Neural cell (in vitro differentiated cells): Measurements from ENCODE around the gene OXSR1. TPM values are rescaled to one million over a fixed set of nuclear protein-coding genes. Genes with fewer than 3 reads are reported as not detected.

ENCODE experiments used
- H2AFZ ChIP-seq: fragments of 200-600, 300-800 bp; sonication (generic), shearing (Covaris generic); 2 replicates; pipeline ENCODE4 v1.6.0; 2014; ENCODE audit warnings: low read depth, mild to moderate bottlenecking, antibody characterized with exemption, low read length, moderate library complexity
- H3F3A ChIP-seq: fragments of 200-600 bp; shearing (Covaris generic); 2 replicates; pipeline ENCODE4 v1.6.1; 2016; ENCODE audit warnings: mild to moderate bottlenecking, moderate library complexity, mixed read lengths, antibody characterized with exemption, low read length; ENCODE audit not compliant: insufficient read depth, poor library complexity, severe bottlenecking
- H3K27ac ChIP-seq: fragments of 200-600, 300-800 bp; sonication (generic), shearing (Covaris generic); 2 replicates; pipeline ENCODE4 v1.5.1; 2014; ENCODE audit warnings: mild to moderate bottlenecking, low read length, moderate library complexity
- H3K27me3 ChIP-seq: fragments of 300-800, 200-600 bp; sonication (generic), shearing (Covaris generic); 2 replicates; pipeline ENCODE4 v1.6.0; 2014; ENCODE audit warnings: mild to moderate bottlenecking, low read depth, low read length, moderate library complexity; ENCODE audit not compliant: insufficient read depth
- H3K36me3 ChIP-seq: fragments of 300-800, 200-600 bp; sonication (generic), shearing (Covaris generic); 2 replicates; pipeline ENCODE4 v1.5.1; 2014; ENCODE audit warnings: mild to moderate bottlenecking, antibody characterized with exemption, low read length, moderate library complexity; ENCODE audit not compliant: insufficient read depth
- H3K4me2 ChIP-seq: fragments of 300-800, 200-600 bp; sonication (generic), shearing (Covaris generic); 2 replicates; pipeline ENCODE4 v1.6.0; 2014; ENCODE audit warnings: mild to moderate bottlenecking, low read length
- H3K4me3 ChIP-seq: fragments of 300-800, 200-600 bp; sonication (generic), shearing (Covaris generic); 2 replicates; pipeline ENCODE4 v1.5.1; 2014; ENCODE audit warnings: mild to moderate bottlenecking, low read length, moderate library complexity
- H3K79me2 ChIP-seq: fragments of 200-600 bp; shearing (Covaris generic); replicated peaks from 2 replicates; pipeline ENCODE4 v1.6.0; 2014; ENCODE audit warnings: mild to moderate bottlenecking, low read length, moderate library complexity; ENCODE audit not compliant: insufficient read depth
- H3K9ac ChIP-seq: fragments of 300-800, 200-600 bp; sonication (generic), shearing (Covaris generic); 2 replicates; pipeline ENCODE4 v1.6.1; 2016; ENCODE audit warnings: mild to moderate bottlenecking, low read length, mixed read lengths
- H3K9me2 ChIP-seq: fragments of 200-600 bp; shearing (Covaris generic); 2 replicates; pipeline ENCODE4 v1.6.1; 2016; ENCODE audit warnings: mild to moderate bottlenecking, low read length, mixed read lengths; ENCODE audit not compliant: insufficient read depth
- H3K9me3 ChIP-seq: fragments of 200-600, 300-800 bp; sonication (generic), shearing (Covaris generic); 2 replicates; pipeline ENCODE4 v1.6.1; 2016; ENCODE audit warnings: mild to moderate bottlenecking, mixed run types, low read length, moderate library complexity, mixed read lengths
- H4K20me1 ChIP-seq: fragments of 200-600 bp; shearing (Covaris generic); 2 replicates; pipeline ENCODE4 v1.6.1; 2016; ENCODE audit warnings: mild to moderate bottlenecking, mixed run types; ENCODE audit not compliant: insufficient read depth
- EP300 ChIP-seq: fragments of 450-650 bp; conservative IDR thresholded peaks from 2 replicates; pipeline ENCODE4 v1.6.1; 2014; ENCODE audit warnings: antibody characterized with exemption, mild to moderate bottlenecking, moderate library complexity; ENCODE audit not compliant: poor library complexity, severe bottlenecking
- EZH2 ChIP-seq: fragments of 200-600, 300-800 bp; shearing (Covaris generic), sonication (generic); IDR thresholded peaks from 2 replicates; pipeline ENCODE4 v1.6.1; 2014; ENCODE audit warnings: antibody characterized with exemption, low read length, borderline replicate concordance, mild to moderate bottlenecking; ENCODE audit not compliant: insufficient read depth, poor library complexity, severe bottlenecking
- MXI1 ChIP-seq: fragments of 450-650 bp; conservative IDR thresholded peaks from 2 replicates; pipeline ENCODE4 v1.6.1; 2014; ENCODE audit warnings: antibody characterized with exemption, mild to moderate bottlenecking; ENCODE audit not compliant: poor library complexity, severe bottlenecking
- POLR2AphosphoS5 ChIP-seq: IDR thresholded peaks from 2 replicates; pipeline ENCODE4 v1.6.1; 2012
- RAD21 ChIP-seq: fragments of 450-650 bp; conservative IDR thresholded peaks from 2 replicates; pipeline ENCODE4 v1.6.1; 2014; ENCODE audit warnings: antibody characterized with exemption, mild to moderate bottlenecking, moderate library complexity
- SMC3 ChIP-seq: fragments of 450-650 bp; conservative IDR thresholded peaks from 2 replicates; pipeline ENCODE4 v1.6.1; 2014; ENCODE audit warnings: antibody characterized with exemption, mild to moderate bottlenecking, moderate library complexity; ENCODE audit not compliant: poor library complexity
- TAF1 ChIP-seq: IDR thresholded peaks from 2 replicates; pipeline ENCODE4 v1.6.1; 2012; ENCODE audit warnings: low read depth
- polyA plus RNA-seq: library from polyadenylated mRNA; depleted of rRNA; stranded (reverse); fragments of >200 nt; gene quantifications from 2 replicates; pipeline ENCODE4 v1.2.3, GENCODE V29; 2014
- TF ChIP-seq, protein P1 (sequence below): fragments of 450-650 bp; IDR thresholded peaks from 2 replicates; pipeline ENCODE4 v1.5.1; 2014; ENCODE audit warnings: antibody characterized with exemption, mild to moderate bottlenecking, moderate library complexity; ENCODE audit not compliant: poor library complexity, severe bottlenecking
- TF ChIP-seq, protein P2 (sequence below): IDR thresholded peaks from 2 replicates; pipeline ENCODE4 v1.6.1; 2012; ENCODE audit warnings: borderline replicate concordance

OXSR1 gene
- polyA plus RNA-seq, 1 donor from 2014 or later: 50.8 TPM

DNA sequence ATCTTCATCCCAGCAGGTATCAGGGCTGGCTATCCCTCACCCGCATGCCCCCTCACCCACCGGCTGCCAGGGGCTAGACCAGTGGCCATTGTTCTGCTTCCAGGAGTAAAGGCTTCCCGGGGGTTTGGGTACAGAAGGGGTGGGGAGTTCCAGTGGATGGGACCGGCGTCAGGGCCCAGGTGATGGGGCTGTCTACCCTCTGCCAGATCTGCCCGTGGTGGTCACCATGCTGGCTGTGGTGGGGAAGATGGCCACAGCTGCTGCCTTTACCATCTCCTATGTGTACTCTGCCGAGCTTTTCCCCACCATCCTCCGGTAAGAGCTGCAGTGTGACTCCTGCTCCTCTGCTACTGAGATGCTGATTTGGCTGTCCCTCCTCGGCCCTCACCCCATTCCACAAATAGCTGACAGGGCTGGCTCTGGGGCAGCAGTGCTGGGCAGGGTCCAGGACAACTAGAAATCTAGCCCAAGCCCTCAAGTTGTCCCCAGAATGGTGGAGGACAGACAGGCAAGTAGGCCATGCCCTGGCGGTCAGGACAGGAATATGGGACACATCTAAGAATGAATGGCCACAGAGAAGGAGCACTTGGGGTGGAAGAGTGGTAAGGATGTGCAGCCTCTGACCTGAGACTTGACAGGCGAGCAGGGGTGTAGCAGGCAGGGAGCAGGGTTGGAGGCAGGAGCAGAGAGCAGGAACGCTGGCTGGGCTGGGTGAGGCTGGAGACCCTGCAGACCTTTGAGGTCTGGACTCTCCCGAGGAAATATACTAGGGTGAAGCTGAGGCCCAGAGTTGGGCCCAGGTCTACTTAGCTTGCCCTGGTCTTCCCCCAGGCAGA lies 111.0 kb downstream of the OXSR1 start:
- TF ChIP-seq EZH2 (no peak), MXI1 (no peak), EP300 (no peak), SMC3 (no peak), TAF1 (no peak), RAD21 (no peak), POLR2AphosphoS5 (no peak)
- TF ChIP-seq, protein P1, sequence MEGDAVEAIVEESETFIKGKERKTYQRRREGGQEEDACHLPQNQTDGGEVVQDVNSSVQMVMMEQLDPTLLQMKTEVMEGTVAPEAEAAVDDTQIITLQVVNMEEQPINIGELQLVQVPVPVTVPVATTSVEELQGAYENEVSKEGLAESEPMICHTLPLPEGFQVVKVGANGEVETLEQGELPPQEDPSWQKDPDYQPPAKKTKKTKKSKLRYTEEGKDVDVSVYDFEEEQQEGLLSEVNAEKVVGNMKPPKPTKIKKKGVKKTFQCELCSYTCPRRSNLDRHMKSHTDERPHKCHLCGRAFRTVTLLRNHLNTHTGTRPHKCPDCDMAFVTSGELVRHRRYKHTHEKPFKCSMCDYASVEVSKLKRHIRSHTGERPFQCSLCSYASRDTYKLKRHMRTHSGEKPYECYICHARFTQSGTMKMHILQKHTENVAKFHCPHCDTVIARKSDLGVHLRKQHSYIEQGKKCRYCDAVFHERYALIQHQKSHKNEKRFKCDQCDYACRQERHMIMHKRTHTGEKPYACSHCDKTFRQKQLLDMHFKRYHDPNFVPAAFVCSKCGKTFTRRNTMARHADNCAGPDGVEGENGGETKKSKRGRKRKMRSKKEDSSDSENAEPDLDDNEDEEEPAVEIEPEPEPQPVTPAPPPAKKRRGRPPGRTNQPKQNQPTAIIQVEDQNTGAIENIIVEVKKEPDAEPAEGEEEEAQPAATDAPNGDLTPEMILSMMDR: no peak
- Histone ChIP-seq H3F3A (no peaks in the 10 kb centered on the region), H3K9me3 (no peaks in the 10 kb centered on the region), H3K36me3 (no peaks in the 10 kb centered on the region), H3K9me2 (no peaks in the 10 kb centered on the region), H3K4me3 (no peak overlapping the region), H3K27me3 (no peaks in the 10 kb centered on the region), H3K27ac (no peak overlapping the region), H3K79me2 (no peaks in the 10 kb centered on the region), H4K20me1 (no peaks in the 10 kb centered on the region), H2AFZ (no peak overlapping the region), H3K9ac (no peak overlapping the region), H3K4me2 (no peak overlapping the region)

DNA sequence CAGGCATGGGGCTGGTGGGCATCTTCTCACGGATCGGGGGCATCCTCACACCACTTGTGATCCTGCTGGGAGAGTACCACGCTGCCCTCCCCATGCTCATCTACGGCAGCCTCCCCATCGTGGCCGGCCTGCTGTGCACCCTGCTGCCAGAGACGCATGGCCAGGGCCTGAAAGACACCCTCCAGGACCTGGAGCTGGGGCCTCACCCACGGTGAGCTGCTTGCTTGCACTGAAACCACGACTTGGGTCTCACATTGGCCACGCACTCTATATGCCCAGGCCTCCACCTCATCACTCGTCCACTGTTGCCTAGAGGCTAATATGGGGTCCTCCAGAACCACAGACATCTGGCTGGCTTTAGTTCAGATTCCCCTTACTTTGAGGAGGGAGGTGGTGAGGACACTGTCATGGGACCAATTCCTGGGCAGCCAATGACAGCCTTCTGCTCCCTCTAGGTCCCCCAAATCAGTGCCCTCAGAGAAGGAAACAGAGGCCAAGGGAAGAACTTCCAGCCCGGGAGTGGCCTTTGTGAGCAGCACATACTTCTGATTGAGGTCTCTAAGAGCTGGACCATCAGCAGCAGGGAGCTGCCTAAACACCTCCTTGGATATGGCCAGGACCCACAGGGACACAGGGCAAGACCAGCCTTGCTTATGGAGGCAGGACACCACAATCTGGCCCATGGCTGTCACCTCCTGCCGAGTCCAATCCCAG lies 111.7 kb downstream of the OXSR1 start:
- Histone ChIP-seq H3K36me3 (no peaks in the 10 kb centered on the region), H3K27ac (no peak overlapping the region), H3K9me2 (no peaks in the 10 kb centered on the region), H3K9me3 (no peaks in the 10 kb centered on the region), H3K4me2 (no peak overlapping the region), H4K20me1 (no peaks in the 10 kb centered on the region), H3F3A (no peaks in the 10 kb centered on the region), H3K79me2 (no peaks in the 10 kb centered on the region), H3K9ac (no peak overlapping the region), H3K27me3 (no peaks in the 10 kb centered on the region), H2AFZ (no peak overlapping the region), H3K4me3 (no peak overlapping the region)
- TF ChIP-seq EP300 (no peak), EZH2 (no peak), TAF1 (no peak), RAD21 (no peak), SMC3 (no peak), POLR2AphosphoS5 (no peak), MXI1 (no peak)
- TF ChIP-seq, protein P1: no peak
- TF ChIP-seq, protein P2, sequence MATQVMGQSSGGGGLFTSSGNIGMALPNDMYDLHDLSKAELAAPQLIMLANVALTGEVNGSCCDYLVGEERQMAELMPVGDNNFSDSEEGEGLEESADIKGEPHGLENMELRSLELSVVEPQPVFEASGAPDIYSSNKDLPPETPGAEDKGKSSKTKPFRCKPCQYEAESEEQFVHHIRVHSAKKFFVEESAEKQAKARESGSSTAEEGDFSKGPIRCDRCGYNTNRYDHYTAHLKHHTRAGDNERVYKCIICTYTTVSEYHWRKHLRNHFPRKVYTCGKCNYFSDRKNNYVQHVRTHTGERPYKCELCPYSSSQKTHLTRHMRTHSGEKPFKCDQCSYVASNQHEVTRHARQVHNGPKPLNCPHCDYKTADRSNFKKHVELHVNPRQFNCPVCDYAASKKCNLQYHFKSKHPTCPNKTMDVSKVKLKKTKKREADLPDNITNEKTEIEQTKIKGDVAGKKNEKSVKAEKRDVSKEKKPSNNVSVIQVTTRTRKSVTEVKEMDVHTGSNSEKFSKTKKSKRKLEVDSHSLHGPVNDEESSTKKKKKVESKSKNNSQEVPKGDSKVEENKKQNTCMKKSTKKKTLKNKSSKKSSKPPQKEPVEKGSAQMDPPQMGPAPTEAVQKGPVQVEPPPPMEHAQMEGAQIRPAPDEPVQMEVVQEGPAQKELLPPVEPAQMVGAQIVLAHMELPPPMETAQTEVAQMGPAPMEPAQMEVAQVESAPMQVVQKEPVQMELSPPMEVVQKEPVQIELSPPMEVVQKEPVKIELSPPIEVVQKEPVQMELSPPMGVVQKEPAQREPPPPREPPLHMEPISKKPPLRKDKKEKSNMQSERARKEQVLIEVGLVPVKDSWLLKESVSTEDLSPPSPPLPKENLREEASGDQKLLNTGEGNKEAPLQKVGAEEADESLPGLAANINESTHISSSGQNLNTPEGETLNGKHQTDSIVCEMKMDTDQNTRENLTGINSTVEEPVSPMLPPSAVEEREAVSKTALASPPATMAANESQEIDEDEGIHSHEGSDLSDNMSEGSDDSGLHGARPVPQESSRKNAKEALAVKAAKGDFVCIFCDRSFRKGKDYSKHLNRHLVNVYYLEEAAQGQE: no peak
